HFFc6 (cell line): ENCODE measurements around the gene FOXI2. TPM values are rescaled to one million over a fixed set of nuclear protein-coding genes. Genes with fewer than 3 reads are reported as not detected.

ENCODE experiments used
- DNase-seq: peaks from one replicate; pipeline ENCODE4 v3.0.0-alpha.2; 2018
- H3K27ac Mint-ChIP-seq: 2 replicates; pipeline ENCODE4 v1.8.0; 2020; ENCODE audit warnings: mild to moderate bottlenecking, mixed read lengths
- H3K27me3 Mint-ChIP-seq: 2 replicates; pipeline ENCODE4 v1.8.0; 2021; ENCODE audit warnings: mild to moderate bottlenecking, moderate library complexity, mixed read lengths; ENCODE audit not compliant: insufficient read depth
- H3K36me3 Mint-ChIP-seq: 2 replicates; pipeline ENCODE4 v1.8.0; 2021; ENCODE audit warnings: low read depth, mixed read lengths
- H3K4me1 Mint-ChIP-seq: 2 replicates; pipeline ENCODE4 v1.8.0; 2020; ENCODE audit warnings: low read depth, mixed read lengths
- H3K4me3 Mint-ChIP-seq: 2 replicates; pipeline ENCODE4 v1.8.0; 2020; ENCODE audit warnings: mild to moderate bottlenecking, moderate library complexity, mixed read lengths
- H3K9me3 Mint-ChIP-seq: 2 replicates; pipeline ENCODE4 v1.8.0; 2020; ENCODE audit warnings: mild to moderate bottlenecking, mixed read lengths
- total RNA-seq, 6 experiments: library from RNA; stranded (reverse); fragmentation: NEBNext Ultra II Directional; extraction: Animal tissue kit (Norgen Biotek cat#: 25700); gene quantifications; 2 replicates in 1 of 6; 3 replicates in 5 of 6; pipeline ENCODE4 v1.2.3, GENCODE V29; 2021
- TF ChIP-seq, protein P1 (sequence below): fragments of 200-600 bp; sonication (generic); IDR thresholded peaks from 2 replicates; pipeline ENCODE4 v1.5.0; 2021; ENCODE audit warnings: antibody characterized with exemption, mild to moderate bottlenecking

Gene FOXI2
- total RNA-seq, 6 experiments from 2014 or later, result not detected

- no peak overlapping the region for H3K4me3 Mint-ChIP-seq
- no peaks in the 10 kb centered on the region; the same call in 1 of the 2 replicates for H3K27me3 Mint-ChIP-seq
- no peak for DNase-seq
- TF ChIP-seq, protein P1, sequence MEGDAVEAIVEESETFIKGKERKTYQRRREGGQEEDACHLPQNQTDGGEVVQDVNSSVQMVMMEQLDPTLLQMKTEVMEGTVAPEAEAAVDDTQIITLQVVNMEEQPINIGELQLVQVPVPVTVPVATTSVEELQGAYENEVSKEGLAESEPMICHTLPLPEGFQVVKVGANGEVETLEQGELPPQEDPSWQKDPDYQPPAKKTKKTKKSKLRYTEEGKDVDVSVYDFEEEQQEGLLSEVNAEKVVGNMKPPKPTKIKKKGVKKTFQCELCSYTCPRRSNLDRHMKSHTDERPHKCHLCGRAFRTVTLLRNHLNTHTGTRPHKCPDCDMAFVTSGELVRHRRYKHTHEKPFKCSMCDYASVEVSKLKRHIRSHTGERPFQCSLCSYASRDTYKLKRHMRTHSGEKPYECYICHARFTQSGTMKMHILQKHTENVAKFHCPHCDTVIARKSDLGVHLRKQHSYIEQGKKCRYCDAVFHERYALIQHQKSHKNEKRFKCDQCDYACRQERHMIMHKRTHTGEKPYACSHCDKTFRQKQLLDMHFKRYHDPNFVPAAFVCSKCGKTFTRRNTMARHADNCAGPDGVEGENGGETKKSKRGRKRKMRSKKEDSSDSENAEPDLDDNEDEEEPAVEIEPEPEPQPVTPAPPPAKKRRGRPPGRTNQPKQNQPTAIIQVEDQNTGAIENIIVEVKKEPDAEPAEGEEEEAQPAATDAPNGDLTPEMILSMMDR, result no peak
- peaks cover 45% of the 10 kb centered on the region for H3K9me3 Mint-ChIP-seq
- no peaks in the 10 kb centered on the region for H3K4me1 Mint-ChIP-seq
- no peak overlapping the region for H3K27ac Mint-ChIP-seq
- H3K36me3 Mint-ChIP-seq, result peaks cover 6% of the 10 kb centered on the region; the same call in 1 of the 2 replicates
Observed at GRCh38 chr10:127698886-127699285, 38.1 kb upstream of the FOXI2 start.

DNA sequence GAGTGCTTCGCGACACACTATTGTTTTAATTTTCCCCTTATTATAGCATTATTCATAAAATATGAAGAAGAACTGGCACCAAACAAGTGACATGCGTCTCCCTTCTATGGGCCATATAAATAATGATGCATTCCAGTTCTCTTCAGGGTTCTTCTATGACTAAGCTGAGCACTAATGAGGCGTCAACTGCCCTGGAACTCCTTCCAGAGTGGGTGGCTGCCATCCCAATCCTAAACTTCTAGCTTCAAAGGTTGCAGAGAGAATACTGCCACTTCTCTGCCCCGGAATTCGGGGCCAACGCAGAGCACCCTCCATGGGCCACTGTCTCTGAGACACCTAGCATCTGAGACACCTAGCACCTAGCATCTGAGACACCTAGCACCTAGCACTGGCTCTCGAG is 37.7 kb upstream of the FOXI2 start:
- no peaks in the 10 kb centered on the region for H3K4me1 Mint-ChIP-seq
- no peak overlapping the region for H3K27ac Mint-ChIP-seq
- peaks cover 2% of the 10 kb centered on the region; the same call in 1 of the 2 replicates for H3K36me3 Mint-ChIP-seq
- no peaks in the 10 kb centered on the region for H3K27me3 Mint-ChIP-seq
- no peak for DNase-seq
- H3K4me3 Mint-ChIP-seq, result no peak overlapping the region
- TF ChIP-seq, protein P1, result no peak
- peaks cover 45% of the 10 kb centered on the region for H3K9me3 Mint-ChIP-seq

DNA sequence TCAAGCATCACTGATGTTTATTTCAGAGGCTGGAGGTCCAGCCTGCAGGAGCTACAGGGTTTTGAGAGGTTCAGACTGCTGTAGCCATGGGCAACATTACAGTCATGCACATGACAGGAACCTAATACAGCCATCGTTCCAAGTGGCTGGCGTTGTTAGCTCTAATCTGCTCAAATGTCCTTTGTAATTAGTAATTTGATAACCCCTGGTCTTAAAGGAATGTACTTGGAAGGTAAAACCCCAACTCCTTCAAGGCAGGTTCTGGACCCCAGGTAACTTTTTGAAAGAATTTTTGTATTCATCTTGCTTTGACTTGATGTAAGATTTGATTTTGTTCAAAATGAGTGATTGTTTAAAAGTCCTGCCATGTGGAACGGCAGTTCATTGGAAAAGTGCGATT is 34.7 kb upstream of the FOXI2 start:
- Mint-ChIP-seq H3K27me3 (no peaks in the 10 kb centered on the region), H3K4me3 (no peak overlapping the region), H3K36me3 (no peaks in the 10 kb centered on the region; the same call in 1 of the 2 replicates), H3K27ac (no peak overlapping the region), H3K9me3 (peaks cover 55% of the 10 kb centered on the region), H3K4me1 (no peaks in the 10 kb centered on the region)
- no peak for DNase-seq
- TF ChIP-seq, protein P1, result no peak

GRCh38 chr10:127715249-127715648 is 21.7 kb upstream of the FOXI2 start:
- no peak overlapping the region for H3K4me3 Mint-ChIP-seq
- no peak overlapping the region for H3K27ac Mint-ChIP-seq
- TF ChIP-seq, protein P1, result no peak
- DNase-seq, result no peak
- no peaks in the 10 kb centered on the region for H3K27me3 Mint-ChIP-seq
- H3K4me1 Mint-ChIP-seq, result no peaks in the 10 kb centered on the region
- peaks cover 19% of the 10 kb centered on the region for H3K9me3 Mint-ChIP-seq
- H3K36me3 Mint-ChIP-seq, result no peaks in the 10 kb centered on the region

GRCh38 chr10:127715782-127716378 is 21.1 kb upstream of the FOXI2 start:
- no peaks in the 10 kb centered on the region for H3K36me3 Mint-ChIP-seq
- H3K4me3 Mint-ChIP-seq, result no peak overlapping the region
- no peaks in the 10 kb centered on the region for H3K27me3 Mint-ChIP-seq
- H3K4me1 Mint-ChIP-seq, result no peaks in the 10 kb centered on the region
- peaks cover 16% of the 10 kb centered on the region for H3K9me3 Mint-ChIP-seq
- no peak overlapping the region for H3K27ac Mint-ChIP-seq
- TF ChIP-seq, protein P1, result peak; percentile 51
- DNase-seq, result no peak
